Stomach (tissue), 9 donors: Measurements from ENCODE around the gene SEPTIN5. TPM values are rescaled to one million over a fixed set of nuclear protein-coding genes. Genes with fewer than 3 reads are reported as not detected.

Source experiments
- DNase-seq, 2 donors: peaks; one replicate each; pipeline versions ENCODE4 v3.0.0 to v3.0.0-alpha.2; 2013 to 2019
- H3K27ac ChIP-seq, 5 donors: fragments of 200-600 bp in 4 of 5; sonication (generic) in 4 of 5; one replicate each; pipeline ENCODE4 v1.5.1; 2013 to 2019; ENCODE audit warnings: mild to moderate bottlenecking in 1 of 5, moderate library complexity in 1 of 5
- H3K27me3 ChIP-seq, 3 donors: fragments of 200-600 bp; sonication (generic); one replicate each; pipeline ENCODE4 v1.5.1; 2017 to 2019; ENCODE audit warnings: mixed run types in 1 of 3
- H3K36me3 ChIP-seq, 4 donors: fragments of 200-600 bp; sonication (generic); 1 replicate in 3 of 4; 2 replicates in 1 of 4; pipeline ENCODE4 v1.5.1; 2016 to 2019
- H3K4me1 ChIP-seq, 4 donors: fragments of 200-600 bp; sonication (generic); one replicate each; pipeline ENCODE4 v1.5.1; 2016 to 2019
- H3K4me3 ChIP-seq, 4 donors: fragments of 200-600 bp; sonication (generic) in 3 of 4; one replicate each; pipeline ENCODE4 v1.5.1; 2016 to 2019; ENCODE audit warnings: mild to moderate bottlenecking in 1 of 4
- H3K9me3 ChIP-seq, 4 donors: fragments of 200-600 bp; sonication (generic); one replicate each; pipeline ENCODE4 v1.5.1; 2016 to 2019
- EP300 ChIP-seq: sonication (generic); formaldehyde crosslinking; IDR thresholded peaks from one replicate; pipeline ENCODE4 v1.6.1; 2017; ENCODE audit warnings: antibody characterized with exemption
- POLR2A ChIP-seq, 4 donors: fragments of 450-650 bp; IDR thresholded peaks; one replicate each; pipeline ENCODE4 v1.6.1; 2016; ENCODE audit warnings: antibody characterized with exemption in 4 of 4, control low read depth in 2 of 4, mild to moderate bottlenecking in 1 of 4, moderate library complexity in 1 of 4
- POLR2AphosphoS5 ChIP-seq, 3 donors: sonication (generic); formaldehyde crosslinking; IDR thresholded peaks; one replicate each; pipeline ENCODE4 v1.6.1; 2016; ENCODE audit warnings: antibody characterized with exemption in 3 of 3
- WGBS, 5 donors: extraction: QIAGEN DNeasy Blood & Tissue Kit in 3 of 5; methylation state at CpG; one replicate each; pipeline versions ENCODE4 v1.1.5 to v1.1.7; 2013 to 2018; 5-methylcytosine and 5-hydroxymethylcytosine counted together
- intact Hi-C: fragments of 100-400 bp; cut with DNase I; formaldehyde crosslinking; loops from one replicate; pipeline ENCODE4 v1.15.1; 2023; ENCODE audit warnings: low total_unique reads
- polyA plus RNA-seq, 3 donors: library from polyadenylated mRNA; stranded (reverse); fragments of 200-250 nt; gene quantifications; one replicate each; pipeline ENCODE4 v1.2.3, GENCODE V29; 2013
- total RNA-seq, 5 donors: library from RNA; depleted of rRNA; stranded (reverse); fragments of >200 nt; gene quantifications; one replicate each; pipeline versions ENCODE4 v1.1.0 to v1.2.3, GENCODE V29; 2014 to 2016
- TF ChIP-seq, protein P1 (sequence below), 7 experiments: fragments of 450-650 bp in 4 of 7; fragments of 200-600 bp in 3 of 7; sonication (generic) in 3 of 7; IDR thresholded peaks; one replicate each; pipeline ENCODE4 v1.5.1; 2016 to 2019; ENCODE audit warnings: antibody characterized with exemption in 7 of 7, control low read depth in 2 of 7, mild to moderate bottlenecking in 1 of 7
- donor health status: healthy with polysubstance abuse.
- donor health status: Bipolar disorder and iron deficiency.
- donor health status: healthy.

SEPTIN5 gene
- total and polyA plus RNA-seq, 8 donors: 1.2 to 38.8 (median 12.5) TPM

DNA sequence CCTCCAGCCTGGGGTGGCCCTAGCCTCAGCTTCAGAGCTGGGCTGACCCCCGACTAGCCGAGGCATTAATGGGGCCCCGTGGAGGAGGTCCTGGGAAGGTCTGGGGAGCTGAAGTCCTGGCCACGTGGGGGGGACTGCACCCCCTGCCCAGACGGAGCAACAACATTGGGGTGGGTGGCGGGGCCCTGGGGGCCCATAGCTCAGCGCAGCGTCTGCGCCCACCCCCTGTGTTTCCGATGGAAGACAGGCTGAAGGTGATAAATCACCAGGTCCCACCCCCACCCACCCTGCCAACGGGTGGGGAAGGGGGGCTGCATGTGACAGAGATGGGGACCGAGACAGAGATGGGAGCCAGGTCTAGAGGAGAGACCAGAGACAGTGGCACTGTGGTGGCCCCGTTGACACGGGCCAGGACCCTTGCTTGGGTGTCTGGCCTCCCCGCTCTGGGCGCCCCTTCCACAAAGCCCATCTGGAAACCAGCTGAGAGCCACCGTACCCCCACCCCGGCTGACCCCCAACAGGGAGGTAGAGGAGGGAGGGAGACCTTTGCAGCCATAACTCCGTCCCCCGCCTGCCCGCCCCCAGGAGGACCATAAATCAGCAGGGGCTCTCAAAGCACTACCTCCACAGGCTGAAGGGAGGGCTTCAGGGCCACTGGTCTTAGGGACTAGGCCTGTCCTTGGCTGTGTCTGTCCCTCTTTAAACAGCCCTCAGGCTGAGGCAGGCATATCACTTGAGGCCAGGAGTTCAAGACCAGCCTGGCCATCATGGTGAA, 17.2 kb downstream of the SEPTIN5 start:
- Histone ChIP-seq H3K9me3 (no peaks in the 10 kb centered on the region), H3K36me3 (no peaks in the 10 kb centered on the region), H3K27me3 (peaks cover 0 to 38% (median 4%) of the 10 kb centered on the region in 3 donors), H3K27ac (no peak overlapping the region), H3K4me1 (peaks cover 6 to 12% (median 11%) of the 10 kb centered on the region in 4 donors), H3K4me3 (peak overlapping the region in 1 of 4 donors; percentile 43)
- no peak for DNase-seq
- intact Hi-C loops: loop anchor here (5.0 kb wide), 1 partner anchor 181 kb away; no protein-coding TSS in a partner anchor
- 60 to 72% (median 63%) methylated on average over 10 to 21 of the region's 21 CpGs for WGBS, 5 donors
- TF ChIP-seq POLR2A (IDR thresholded peaks at IDR 0.05): no peak
- TF ChIP-seq, protein P1, sequence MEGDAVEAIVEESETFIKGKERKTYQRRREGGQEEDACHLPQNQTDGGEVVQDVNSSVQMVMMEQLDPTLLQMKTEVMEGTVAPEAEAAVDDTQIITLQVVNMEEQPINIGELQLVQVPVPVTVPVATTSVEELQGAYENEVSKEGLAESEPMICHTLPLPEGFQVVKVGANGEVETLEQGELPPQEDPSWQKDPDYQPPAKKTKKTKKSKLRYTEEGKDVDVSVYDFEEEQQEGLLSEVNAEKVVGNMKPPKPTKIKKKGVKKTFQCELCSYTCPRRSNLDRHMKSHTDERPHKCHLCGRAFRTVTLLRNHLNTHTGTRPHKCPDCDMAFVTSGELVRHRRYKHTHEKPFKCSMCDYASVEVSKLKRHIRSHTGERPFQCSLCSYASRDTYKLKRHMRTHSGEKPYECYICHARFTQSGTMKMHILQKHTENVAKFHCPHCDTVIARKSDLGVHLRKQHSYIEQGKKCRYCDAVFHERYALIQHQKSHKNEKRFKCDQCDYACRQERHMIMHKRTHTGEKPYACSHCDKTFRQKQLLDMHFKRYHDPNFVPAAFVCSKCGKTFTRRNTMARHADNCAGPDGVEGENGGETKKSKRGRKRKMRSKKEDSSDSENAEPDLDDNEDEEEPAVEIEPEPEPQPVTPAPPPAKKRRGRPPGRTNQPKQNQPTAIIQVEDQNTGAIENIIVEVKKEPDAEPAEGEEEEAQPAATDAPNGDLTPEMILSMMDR (IDR thresholded peaks at IDR 0.05): no peak
- no peak for TF ChIP-seq EP300
- TF ChIP-seq POLR2AphosphoS5 (IDR thresholded peaks at IDR 0.05): no peak

DNA sequence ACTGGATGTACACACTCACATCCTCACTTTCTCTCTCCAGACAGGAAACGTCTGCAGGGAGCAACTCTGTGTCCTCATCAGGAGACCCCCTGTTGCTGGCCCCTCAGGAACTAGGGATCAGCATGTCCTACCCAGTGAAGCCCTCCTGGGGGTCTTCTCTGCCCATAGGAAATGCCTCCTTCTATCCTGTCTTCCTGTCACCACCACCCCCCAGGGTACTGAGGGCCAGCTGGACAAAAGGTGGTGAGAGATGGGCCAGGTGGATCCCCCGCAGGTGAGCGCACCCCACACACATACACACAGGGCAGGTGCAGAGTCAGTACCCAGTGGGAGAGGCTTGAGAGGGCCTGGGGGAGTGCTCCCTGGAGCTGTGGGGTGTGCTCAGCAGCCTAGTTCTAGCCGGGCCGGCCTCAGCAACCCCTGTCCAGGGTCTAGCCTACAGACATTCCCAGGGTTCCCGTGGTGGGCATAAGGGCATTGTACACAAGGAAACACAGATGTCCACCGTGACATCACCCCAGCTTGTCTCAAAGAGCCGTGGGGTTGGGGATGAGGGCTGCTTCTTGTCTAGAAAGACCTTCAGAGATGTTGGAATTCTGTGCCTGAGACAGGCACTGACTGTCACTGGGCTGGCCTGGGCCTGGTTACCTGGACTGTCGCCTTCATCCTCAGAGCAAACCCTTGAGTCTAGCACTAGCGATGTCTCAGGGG, 18.3 kb downstream of the SEPTIN5 start:
- Histone ChIP-seq H3K4me3 (no peak overlapping the region), H3K27ac (no peak overlapping the region), H3K4me1 (peaks cover 6 to 12% (median 11%) of the 10 kb centered on the region in 4 donors), H3K36me3 (no peaks in the 10 kb centered on the region), H3K27me3 (peaks cover 0 to 39% (median 4%) of the 10 kb centered on the region in 3 donors), H3K9me3 (no peaks in the 10 kb centered on the region)
- DNase-seq: no peak
- 76 to 89% (median 87%) methylated on average over 9 to 10 of the region's 10 CpGs for WGBS, 5 donors
- intact Hi-C loops: loop anchor here (5.0 kb wide), 1 partner anchor 180 kb away; no protein-coding TSS in a partner anchor
- TF ChIP-seq POLR2A (IDR thresholded peaks at IDR 0.05) (no peak), POLR2AphosphoS5 (IDR thresholded peaks at IDR 0.05) (no peak), EP300 (no peak)
- TF ChIP-seq, protein P1 (IDR thresholded peaks at IDR 0.05): no peak

DNA sequence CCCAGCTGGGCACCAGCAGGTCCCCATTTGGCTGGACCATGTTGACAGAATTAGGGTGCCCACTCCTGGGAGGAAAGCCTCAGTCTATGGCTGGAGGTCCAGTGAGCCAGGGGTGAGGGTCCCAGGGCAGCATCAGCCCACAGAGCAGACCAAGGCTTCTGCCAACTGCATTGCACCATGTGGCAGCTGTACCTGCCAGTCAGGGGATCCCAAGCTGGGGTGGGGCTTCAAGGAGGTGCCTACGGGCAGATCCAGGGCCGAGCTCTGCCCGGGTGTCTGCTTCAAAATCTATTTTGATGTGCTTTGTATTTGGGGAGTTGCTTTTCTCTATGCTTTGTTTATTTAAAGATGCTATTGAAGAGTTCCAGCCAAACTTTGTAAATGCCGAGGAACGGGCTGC, 19.5 kb downstream of the SEPTIN5 start:
- no peak overlapping the region for H3K4me3 ChIP-seq
- WGBS, 5 donors: 64 to 70% (median 66%) methylated on average over 5 of the region's 5 CpGs
- no peaks in the 10 kb centered on the region for H3K9me3 ChIP-seq
- no peak for TF ChIP-seq POLR2A (IDR thresholded peaks at IDR 0.05)
- no peak for TF ChIP-seq POLR2AphosphoS5 (IDR thresholded peaks at IDR 0.05)
- no peak for TF ChIP-seq EP300
- TF ChIP-seq, protein P1 (IDR thresholded peaks at IDR 0.05): no peak
- peaks cover 6 to 12% (median 11%) of the 10 kb centered on the region in 4 donors for H3K4me1 ChIP-seq
- DNase-seq: no peak
- H3K27me3 ChIP-seq: peaks cover 0 to 50% (median 4%) of the 10 kb centered on the region in 3 donors
- H3K27ac ChIP-seq: no peak overlapping the region
- intact Hi-C loops: loop anchor here (5.0 kb wide), 1 partner anchor 179 kb away; no protein-coding TSS in a partner anchor
- no peaks in the 10 kb centered on the region for H3K36me3 ChIP-seq

DNA sequence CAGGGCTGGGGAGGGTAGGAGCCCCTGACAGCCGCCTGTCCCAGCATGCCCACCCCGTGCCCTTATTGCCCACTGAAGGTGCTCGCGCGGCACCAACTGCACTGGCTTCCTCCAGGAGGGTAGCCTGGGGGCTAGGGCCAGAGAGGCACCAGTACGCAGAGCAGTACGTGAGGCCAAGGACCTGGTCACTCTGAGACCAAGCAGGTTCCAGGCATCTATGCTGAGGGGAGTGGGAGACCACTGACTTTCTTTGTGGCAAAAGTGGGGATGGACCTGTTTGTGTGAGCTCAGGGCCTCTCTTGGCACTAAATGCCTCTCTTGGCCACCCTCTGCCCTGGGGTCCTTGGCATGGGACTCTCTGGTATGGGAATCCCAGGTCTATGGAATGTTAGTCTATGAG, 19.9 kb downstream of the SEPTIN5 start:
- Histone ChIP-seq H3K9me3 (no peaks in the 10 kb centered on the region), H3K4me3 (no peak overlapping the region), H3K27ac (no peak overlapping the region), H3K27me3 (peaks cover 0 to 54% (median 4%) of the 10 kb centered on the region in 3 donors), H3K4me1 (peaks cover 6 to 12% (median 11%) of the 10 kb centered on the region in 4 donors), H3K36me3 (no peaks in the 10 kb centered on the region)
- WGBS, 5 donors: 63 to 93% (median 87%) methylated on average over 2 to 7 of the region's 7 CpGs
- intact Hi-C loops: loop anchor here (5.0 kb wide), 1 partner anchor 178 kb away; no protein-coding TSS in a partner anchor
- no peak for DNase-seq
- TF ChIP-seq POLR2A (IDR thresholded peaks at IDR 0.05) (no peak), POLR2AphosphoS5 (IDR thresholded peaks at IDR 0.05) (no peak), EP300 (no peak)
- TF ChIP-seq, protein P1 (IDR thresholded peaks at IDR 0.05): no peak
